Measurements from ENCODE around the gene HCAR2. TPM values are rescaled to one million over a fixed set of nuclear protein-coding genes. Genes with fewer than 3 reads are reported as not detected.

The HCAR2 gene
- total RNA-seq, 1 experiment from 2014 or later: not detected

DNA sequence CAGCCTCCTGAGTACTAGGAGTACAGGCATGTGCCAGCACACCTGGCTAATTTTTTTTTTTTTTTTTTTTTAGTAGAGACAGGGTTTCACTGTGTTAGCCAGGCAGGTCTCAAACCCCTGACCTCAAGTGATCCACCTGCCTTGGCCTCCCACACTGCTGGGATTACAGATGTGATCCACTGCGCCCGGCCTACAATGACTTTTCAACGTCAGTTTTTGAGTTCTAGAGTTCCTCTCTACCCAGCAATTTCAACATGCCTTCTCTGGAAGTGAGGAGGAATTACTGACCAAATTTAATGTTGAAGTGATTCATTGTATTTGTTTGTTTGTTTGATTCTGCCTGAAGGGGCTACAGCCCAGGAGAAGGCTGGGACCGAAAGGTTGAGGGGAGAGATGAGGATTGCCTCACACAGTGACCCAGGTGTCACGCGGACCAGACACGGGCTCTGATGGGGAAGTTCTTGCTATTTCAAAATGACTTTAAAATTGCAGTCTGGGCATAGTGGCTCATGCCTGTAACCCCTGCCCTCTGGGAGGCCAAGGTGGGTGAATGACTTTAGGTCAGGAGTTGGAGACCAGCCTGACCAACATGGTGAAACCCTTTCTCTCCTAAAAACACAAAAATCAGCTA is 40.9 kb upstream of the HCAR2 start:
- no peak overlapping the region for H3K23ac ChIP-seq (ENCODE audit: insufficient read length, low read depth, low read length)
- H4K20me1 ChIP-seq (ENCODE audit: control insufficient read depth, insufficient read depth, insufficient read length): no peaks in the 10 kb centered on the region
- H3K9me3 ChIP-seq (ENCODE audit: control insufficient read depth, low read depth, low read length): no peaks in the 10 kb centered on the region
- no peak overlapping the region for H3K4me2 ChIP-seq (ENCODE audit: insufficient read depth, insufficient read length, low read length)
- H3K56ac ChIP-seq (ENCODE audit: insufficient read length, low read depth, low read length): no peak overlapping the region
- no peak overlapping the region for H2BK120ac ChIP-seq (ENCODE audit: low read depth, low read length, poor library complexity, severe bottlenecking)
- no peak overlapping the region for H3T11ph ChIP-seq (ENCODE audit: low read length)
- no peak overlapping the region for H2AK5ac ChIP-seq (ENCODE audit: insufficient read length, low read length)
- H3K27me3 Mint-ChIP-seq (ENCODE audit: low read depth): no peaks in the 10 kb centered on the region
- H4K91ac ChIP-seq (ENCODE audit: insufficient read length, low read depth, low read length): no peak overlapping the region
- H3K4me1 ChIP-seq (ENCODE audit: insufficient read depth, low read length): no peaks in the 10 kb centered on the region
- H4K5ac ChIP-seq (ENCODE audit: insufficient read length, low read depth, low read length): no peak overlapping the region
- H3K79me2 ChIP-seq (ENCODE audit: insufficient read depth, low read length): no peaks in the 10 kb centered on the region
- H2BK15ac ChIP-seq (ENCODE audit: low read depth, low read length): no peak overlapping the region
- no peak overlapping the region for H2BK12ac ChIP-seq (ENCODE audit: insufficient read length, low read depth, low read length)
- WGBS (ENCODE audit: extremely low coverage, insufficient read length, low lambda C conversion rate): no CpG with 5 or more reads among the region's 7 CpGs
- no peaks in the 10 kb centered on the region for H3K79me1 ChIP-seq (ENCODE audit: insufficient read depth, low read depth, low read length, poor library complexity, severe bottlenecking)
- no peak overlapping the region for H2BK20ac ChIP-seq (ENCODE audit: low read depth, low read length, poor library complexity, severe bottlenecking)
- H3K23me2 ChIP-seq (ENCODE audit: insufficient read length, low read depth, low read length, poor library complexity, severe bottlenecking): no peaks in the 10 kb centered on the region
- no peak for TF ChIP-seq CTCF (conservative IDR thresholded peaks at IDR 0.05)
- H3K4me1 Mint-ChIP-seq: no peaks in the 10 kb centered on the region
- no peak overlapping the region for H3K4ac ChIP-seq (ENCODE audit: low read depth, low read length)
- H3K27me3 ChIP-seq (ENCODE audit: insufficient read depth, low read length): no peaks in the 10 kb centered on the region
- H2AFZ ChIP-seq (ENCODE audit: low read length): no peak overlapping the region
- no peak overlapping the region for H3K9ac ChIP-seq (ENCODE audit: extremely low read depth, insufficient read length, low read length)
- no peak overlapping the region for H2BK5ac ChIP-seq (ENCODE audit: insufficient read length, low read length)
- no peaks in the 10 kb centered on the region for H3K36me3 Mint-ChIP-seq (ENCODE audit: insufficient read depth in 1 of 3, low read depth in 3 of 3)
- H4K8ac ChIP-seq (replicated peaks; ENCODE audit: insufficient read length, low read depth, low read length): no peak overlapping the region
- no peak for DNase-seq
- H3K27ac Mint-ChIP-seq: no peak overlapping the region
- H3K4me3 Mint-ChIP-seq: no peak overlapping the region
- H3K9me3 Mint-ChIP-seq: peaks cover 0 to 3% of the 10 kb centered on the region in 2 experiments; a peak in 1 of 5 replicates
- H3K18ac ChIP-seq (ENCODE audit: insufficient read length, low read depth, low read length): no peak overlapping the region
- H3K27ac ChIP-seq (ENCODE audit: insufficient read length, low read depth, low read length): no peak overlapping the region
- no peak overlapping the region for H3K14ac ChIP-seq (ENCODE audit: insufficient read depth, low read length)
